H1 (cell line): ENCODE results near the gene PHTF2. TPM values are rescaled to one million over a fixed set of nuclear protein-coding genes. Genes with fewer than 3 reads are reported as not detected.

Source experiments
- JUND ChIP-seq: IDR thresholded peaks from 2 replicates; pipeline ENCODE4 v1.6.1; 2011; ENCODE audit warnings: mild to moderate bottlenecking, improper control_type of control experiment, low read length
- KDM5A ChIP-seq: fragments of 200-600 bp; IDR thresholded peaks from 2 replicates; pipeline ENCODE4 v1.7.1; 2012; ENCODE audit warnings: mild to moderate bottlenecking, low read length, inconsistent platforms, mixed read lengths
- POLR2AphosphoS5 ChIP-seq: IDR thresholded peaks from 2 replicates; pipeline ENCODE4 v1.6.1; 2011; ENCODE audit warnings: low read depth, low read length
- TBP ChIP-seq: IDR thresholded peaks from 2 replicates; pipeline ENCODE4 v1.6.1; 2011; ENCODE audit warnings: low read depth, low read length, improper control_type of control experiment
- TEAD4 ChIP-seq: IDR thresholded peaks from 2 replicates; pipeline ENCODE4 v1.6.1; 2012; ENCODE audit warnings: low read depth, low read length, inconsistent platforms, mixed read lengths
- polyA plus RNA-seq, 7 experiments: library from polyadenylated mRNA; depleted of rRNA in 3 of 7; stranded (reverse) in 5 of 7; unstranded in 2 of 7; fragments of >200 nt in 5 of 7; fragments of 200-250 nt in 2 of 7; gene quantifications; 1 replicate in 5 of 7; 2 replicates in 1 of 7; 4 replicates in 1 of 7; pipeline versions ENCODE4 v1.2.1 to v1.2.3, GENCODE V29; 2011 to 2013; ENCODE audit warnings: missing spikeins in 2 of 7, mixed read lengths in 2 of 7
- total RNA-seq: library from RNA; stranded (reverse); fragmentation: NEBNext Ultra II Directional; extraction: Animal tissue kit (Norgen Biotek cat#: 25700); gene quantifications from 2 replicates; pipeline ENCODE4 v1.2.1, GENCODE V29; 2021
- TF ChIP-seq, protein P1 (sequence below): IDR thresholded peaks from 2 replicates; pipeline ENCODE4 v1.6.1; 2012; ENCODE audit warnings: inconsistent platforms
- TF ChIP-seq, protein P2 (sequence below): IDR thresholded peaks from 2 replicates; pipeline ENCODE4 v1.6.1; 2012; ENCODE audit warnings: inconsistent platforms

Gene PHTF2
- total and polyA plus RNA-seq, 2 of the 8 experiments (the other 6 are each of a cell fraction or from before 2014, with no cell fraction given) = 9.0 to 25.4 TPM

DNA sequence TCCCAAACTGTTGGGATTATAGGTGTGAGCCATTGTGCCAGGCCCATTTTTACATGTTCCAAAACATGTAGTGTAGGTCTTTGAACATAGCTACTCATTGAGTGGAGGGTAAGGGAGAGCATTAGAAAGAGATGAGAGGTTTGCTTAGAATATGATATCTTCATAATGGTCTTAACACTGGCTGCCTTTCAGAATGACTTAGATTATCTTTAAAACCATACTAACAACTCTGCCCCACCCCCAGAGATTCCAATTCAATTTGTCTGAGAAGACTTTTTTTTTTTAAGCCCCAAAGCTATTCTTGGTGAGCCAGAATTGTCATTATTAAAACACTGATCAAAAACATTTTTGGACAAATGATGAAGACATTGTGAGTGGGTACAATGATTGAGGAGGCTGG is 168.9 kb downstream of the PHTF2 start (continued):
- TF ChIP-seq, protein P1, sequence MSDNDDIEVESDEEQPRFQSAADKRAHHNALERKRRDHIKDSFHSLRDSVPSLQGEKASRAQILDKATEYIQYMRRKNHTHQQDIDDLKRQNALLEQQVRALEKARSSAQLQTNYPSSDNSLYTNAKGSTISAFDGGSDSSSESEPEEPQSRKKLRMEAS = no peak
- no peak for TF ChIP-seq JUND
- no peak for TF ChIP-seq TBP
- TF ChIP-seq, protein P2, sequence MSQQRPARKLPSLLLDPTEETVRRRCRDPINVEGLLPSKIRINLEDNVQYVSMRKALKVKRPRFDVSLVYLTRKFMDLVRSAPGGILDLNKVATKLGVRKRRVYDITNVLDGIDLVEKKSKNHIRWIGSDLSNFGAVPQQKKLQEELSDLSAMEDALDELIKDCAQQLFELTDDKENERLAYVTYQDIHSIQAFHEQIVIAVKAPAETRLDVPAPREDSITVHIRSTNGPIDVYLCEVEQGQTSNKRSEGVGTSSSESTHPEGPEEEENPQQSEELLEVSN = no peak
- TF ChIP-seq KDM5A = no peak
- TF ChIP-seq POLR2AphosphoS5 = no peak
- TF ChIP-seq TEAD4 = no peak
